K562 (cell line): Measurements from ENCODE around the gene LY6G6D. TPM values are rescaled to one million over a fixed set of nuclear protein-coding genes. Genes with fewer than 3 reads are reported as not detected.

Experiments used
- CBX2 ChIP-seq: fragments of 200-600 bp; sonication (generic); IDR thresholded peaks from one replicate; pipeline ENCODE4 v1.6.1; 2012; ENCODE audit warnings: mild to moderate bottlenecking, low read length, inconsistent platforms; ENCODE audit not compliant: insufficient read depth, poor library complexity, severe bottlenecking
- CUX1 ChIP-seq: fragments of 200-800 bp; sonication (Bioruptor generic); IDR thresholded peaks from 2 replicates; pipeline ENCODE4 v1.6.1; 2016; ENCODE audit warnings: missing genetic modification characterization, missing compliant biosample characterization
- ESRRB ChIP-seq: fragments of 250-450 bp; sonication (Bioruptor Pico); IDR thresholded peaks from 2 replicates; pipeline ENCODE4 v1.5.0; 2020; ENCODE audit warnings: mild to moderate bottlenecking, moderate library complexity, borderline replicate concordance
- GATAD2B ChIP-seq: fragments of 450-650 bp; IDR thresholded peaks from 2 replicates; pipeline ENCODE4 v1.6.1; 2017; ENCODE audit warnings: mild to moderate bottlenecking, borderline replicate concordance
- HDAC3 ChIP-seq: fragments of 450-650 bp; IDR thresholded peaks from 2 replicates; pipeline ENCODE4 v1.6.1; 2018; ENCODE audit warnings: borderline replicate concordance, mild to moderate bottlenecking, moderate library complexity; ENCODE audit not compliant: partially characterized antibody
- IRF2 ChIP-seq: sonication (generic); formaldehyde crosslinking; IDR thresholded peaks from 2 replicates; pipeline ENCODE4 v1.8.1; 2022; ENCODE audit warnings: mild to moderate bottlenecking, missing genetic modification reagents
- IRF9 ChIP-seq: fragments of 450-650 bp; IDR thresholded peaks from 2 replicates; pipeline ENCODE4 v1.6.1; 2016; ENCODE audit warnings: missing biosample characterization, missing genetic modification characterization
- KAT7 ChIP-seq: sonication (generic); formaldehyde crosslinking; IDR thresholded peaks from 2 replicates; pipeline ENCODE4 v1.8.0; 2022; ENCODE audit warnings: missing genetic modification reagents, mild to moderate bottlenecking, borderline replicate concordance
- PML ChIP-seq: IDR thresholded peaks from 2 replicates; pipeline ENCODE4 v1.6.1; 2012; ENCODE audit warnings: low read length, inconsistent platforms
- POLR2G ChIP-seq: fragments of 200-400 bp; formaldehyde crosslinking; IDR thresholded peaks from 2 replicates; pipeline ENCODE4 v1.6.1; 2017; ENCODE audit warnings: low read depth, mild to moderate bottlenecking, antibody characterized with exemption, low read length, moderate library complexity
- RBM14 ChIP-seq: fragments of 200-400 bp; formaldehyde crosslinking; IDR thresholded peaks from 2 replicates; pipeline ENCODE4 v1.6.1; 2018; ENCODE audit warnings: low read depth, mild to moderate bottlenecking, low read length, moderate library complexity, borderline replicate concordance; ENCODE audit not compliant: insufficient read depth
- SUPT5H ChIP-seq: fragments of 450-650 bp; IDR thresholded peaks from 2 replicates; pipeline ENCODE4 v1.6.1; 2016
- THRA ChIP-seq: fragments of 450-650 bp; IDR thresholded peaks from 2 replicates; pipeline ENCODE4 v1.6.1; 2017; ENCODE audit warnings: mild to moderate bottlenecking, moderate library complexity
- ZBED1 ChIP-seq: IDR thresholded peaks from 2 replicates; pipeline ENCODE4 v1.6.1; 2014
- ZNF3 ChIP-seq: fragments of 250-450 bp; sonication (Bioruptor Pico); IDR thresholded peaks from 2 replicates; pipeline ENCODE4 v1.5.0; 2021; ENCODE audit warnings: mild to moderate bottlenecking, moderate library complexity
- ZNF655 ChIP-seq: fragments of 250-450 bp; sonication (Bioruptor Pico); IDR thresholded peaks from 2 replicates; pipeline ENCODE4 v1.5.0; 2021
- ZNF764 ChIP-seq: fragments of 250-450 bp; sonication (Bioruptor Pico); IDR thresholded peaks from 2 replicates; pipeline ENCODE4 v1.4.0; 2020; ENCODE audit warnings: low read depth, mild to moderate bottlenecking, moderate library complexity
- polyA plus RNA-seq, 8 experiments: library from polyadenylated mRNA; depleted of rRNA in 4 of 8; stranded (reverse) in 5 of 8; unstranded in 3 of 8; fragments of >200 nt; fragmentation: Nextera tagmentation in 2 of 8; fragmentation: Illumina TruSeq in 1 of 8; extraction: Ambion mirVana in 2 of 8; extraction: Trizol in 1 of 8; gene quantifications; 2 replicates each; pipeline versions ENCODE4 v1.2.1 to v1.2.3, GENCODE V29; 2011 to 2014; ENCODE audit warnings: inconsistent platforms in 1 of 8, missing spikeins in 1 of 8
- total RNA-seq, 7 experiments: library from RNA; depleted of rRNA in 6 of 7; stranded (reverse); fragments of >200 nt in 6 of 7; fragmentation: Illumina TruSeq in 2 of 7; extraction: Trizol in 2 of 7; gene quantifications; 2 replicates each; pipeline versions ENCODE4 v1.2.1 to v1.2.3, GENCODE V29; 2011 to 2021; ENCODE audit warnings: low replicate concordance in 1 of 7
- TF ChIP-seq, protein P1 (sequence below): fragments of 200-400 bp; formaldehyde crosslinking; IDR thresholded peaks from 2 replicates; pipeline ENCODE4 v1.6.1; 2017; ENCODE audit warnings: mild to moderate bottlenecking, low read depth, low read length, moderate library complexity

Gene LY6G6D
- total and polyA plus RNA-seq, 9 of the 15 experiments (the other 6 are each of a cell fraction or from before 2014, with no cell fraction given): 0.30 to 0.38 TPM; not detected in 7

DNA sequence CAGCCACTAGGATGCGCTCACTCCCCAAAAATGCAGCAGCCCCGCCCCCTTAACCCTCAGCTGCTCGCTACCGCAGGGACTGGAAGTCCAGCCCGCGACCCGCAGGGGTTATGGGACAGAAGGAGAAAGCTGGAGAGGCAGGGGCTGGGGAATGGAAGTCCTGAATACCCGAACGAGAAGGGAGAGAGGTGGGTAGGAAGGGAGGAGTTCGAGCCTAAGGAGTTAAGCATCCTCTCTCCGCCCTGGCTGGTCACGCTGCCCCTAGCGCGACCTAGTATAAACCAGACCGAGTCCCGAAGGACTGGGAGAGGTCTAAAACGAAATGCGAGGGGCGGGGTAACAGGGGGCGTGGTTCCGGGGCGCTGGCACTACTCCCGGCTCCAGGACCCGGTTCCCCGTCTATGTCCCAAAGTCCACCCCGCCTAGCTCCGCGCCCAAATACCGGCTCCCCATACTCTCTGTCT lies 14.4 kb downstream of the LY6G6D start (continued):
- TF ChIP-seq CBX2: no peak
- no peak for TF ChIP-seq RBM14
- TF ChIP-seq ZBED1: no peak; the same call in 1 of the 2 replicates
- no peak for TF ChIP-seq ZNF655
- no peak for TF ChIP-seq IRF9 (tag)
- TF ChIP-seq ZNF764 (CRISPR knock-in tag): no peak
- TF ChIP-seq SUPT5H: 0 out of 2 replicates have a peak, but pooled peaks have one; percentile 80
- no peak for TF ChIP-seq HDAC3
- TF ChIP-seq, protein P1, sequence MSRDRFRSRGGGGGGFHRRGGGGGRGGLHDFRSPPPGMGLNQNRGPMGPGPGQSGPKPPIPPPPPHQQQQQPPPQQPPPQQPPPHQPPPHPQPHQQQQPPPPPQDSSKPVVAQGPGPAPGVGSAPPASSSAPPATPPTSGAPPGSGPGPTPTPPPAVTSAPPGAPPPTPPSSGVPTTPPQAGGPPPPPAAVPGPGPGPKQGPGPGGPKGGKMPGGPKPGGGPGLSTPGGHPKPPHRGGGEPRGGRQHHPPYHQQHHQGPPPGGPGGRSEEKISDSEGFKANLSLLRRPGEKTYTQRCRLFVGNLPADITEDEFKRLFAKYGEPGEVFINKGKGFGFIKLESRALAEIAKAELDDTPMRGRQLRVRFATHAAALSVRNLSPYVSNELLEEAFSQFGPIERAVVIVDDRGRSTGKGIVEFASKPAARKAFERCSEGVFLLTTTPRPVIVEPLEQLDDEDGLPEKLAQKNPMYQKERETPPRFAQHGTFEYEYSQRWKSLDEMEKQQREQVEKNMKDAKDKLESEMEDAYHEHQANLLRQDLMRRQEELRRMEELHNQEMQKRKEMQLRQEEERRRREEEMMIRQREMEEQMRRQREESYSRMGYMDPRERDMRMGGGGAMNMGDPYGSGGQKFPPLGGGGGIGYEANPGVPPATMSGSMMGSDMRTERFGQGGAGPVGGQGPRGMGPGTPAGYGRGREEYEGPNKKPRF: no peak
- peak; percentile 30; the same call in 1 of the 2 replicates for TF ChIP-seq POLR2G
- no peak for TF ChIP-seq IRF2 (CRISPR knock-in tag)
- TF ChIP-seq CUX1 (CRISPR knock-in tag): no peak
- no peak for TF ChIP-seq ZNF3
- no peak for TF ChIP-seq KAT7 (CRISPR knock-in tag)
- TF ChIP-seq THRA: no peak
- TF ChIP-seq GATAD2B: no peak
- TF ChIP-seq ESRRB: no peak
- peak; percentile 1 for TF ChIP-seq PML
